ENCODE measurements around the gene DYDC1. TPM values are rescaled to one million over a fixed set of nuclear protein-coding genes. Genes with fewer than 3 reads are reported as not detected.

The DYDC1 gene
- polyA plus RNA-seq, 1 donor, result not detected

Other genes starting within 250 kb of the DYDC1 start
- gene PLAC9, start 224.0 kb downstream of the DYDC1 start, polyA plus RNA-seq (ENCODE audit: insufficient read length), result 75.9 TPM
- 96.9 TPM for gene ANXA11, start 151.2 kb downstream of the DYDC1 start, polyA plus RNA-seq (ENCODE audit: insufficient read length)
- gene MAT1A, start 67.1 kb downstream of the DYDC1 start, polyA plus RNA-seq (ENCODE audit: insufficient read length), result not detected
- not detected for gene DYDC2, start within 50 bp of the DYDC1 start, polyA plus RNA-seq (ENCODE audit: insufficient read length)
- 79.9 TPM for gene PRXL2A, start 51.8 kb upstream of the DYDC1 start, polyA plus RNA-seq (ENCODE audit: insufficient read length)
- 57.7 TPM for gene TSPAN14, start 97.6 kb upstream of the DYDC1 start, polyA plus RNA-seq (ENCODE audit: insufficient read length)
- gene SH2D4B, start 181.1 kb upstream of the DYDC1 start, polyA plus RNA-seq (ENCODE audit: insufficient read length), result 0.10 TPM